GM12891 (cell line): ENCODE measurements around the gene HDAC9.

Experiments
- POLR2A ChIP-seq: IDR thresholded peaks from 2 replicates; pipeline ENCODE4 v1.6.1; 2011; ENCODE audit warnings: low read depth, low read length, control low read depth
- POLR2AphosphoS5 ChIP-seq: IDR thresholded peaks from 2 replicates; pipeline ENCODE4 v1.6.1; 2011; ENCODE audit warnings: low read depth, low read length, control low read depth

DNA sequence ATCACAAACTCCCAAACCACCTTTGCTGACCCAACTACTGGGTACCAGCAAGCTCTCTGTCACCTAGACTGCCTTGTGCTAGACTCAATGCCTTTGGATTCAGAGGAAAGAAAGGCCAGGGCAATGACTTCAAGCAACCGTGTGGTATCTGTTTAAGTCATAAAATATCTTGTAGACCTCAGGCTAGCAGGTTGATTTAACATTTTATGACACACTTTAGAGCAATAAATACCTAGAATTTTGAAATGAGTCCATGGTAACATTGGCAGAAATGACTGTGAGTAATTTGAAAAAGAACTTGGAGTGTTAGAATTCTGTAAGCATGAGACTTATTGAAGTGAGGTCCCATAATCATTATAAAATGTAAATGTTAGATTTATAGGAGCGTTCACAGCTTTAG lies 534.7 kb downstream of the HDAC9 start:
- no peak for TF ChIP-seq POLR2A
- no peak for TF ChIP-seq POLR2AphosphoS5
